ENCODE measurements around the gene IL6R.

DNA sequence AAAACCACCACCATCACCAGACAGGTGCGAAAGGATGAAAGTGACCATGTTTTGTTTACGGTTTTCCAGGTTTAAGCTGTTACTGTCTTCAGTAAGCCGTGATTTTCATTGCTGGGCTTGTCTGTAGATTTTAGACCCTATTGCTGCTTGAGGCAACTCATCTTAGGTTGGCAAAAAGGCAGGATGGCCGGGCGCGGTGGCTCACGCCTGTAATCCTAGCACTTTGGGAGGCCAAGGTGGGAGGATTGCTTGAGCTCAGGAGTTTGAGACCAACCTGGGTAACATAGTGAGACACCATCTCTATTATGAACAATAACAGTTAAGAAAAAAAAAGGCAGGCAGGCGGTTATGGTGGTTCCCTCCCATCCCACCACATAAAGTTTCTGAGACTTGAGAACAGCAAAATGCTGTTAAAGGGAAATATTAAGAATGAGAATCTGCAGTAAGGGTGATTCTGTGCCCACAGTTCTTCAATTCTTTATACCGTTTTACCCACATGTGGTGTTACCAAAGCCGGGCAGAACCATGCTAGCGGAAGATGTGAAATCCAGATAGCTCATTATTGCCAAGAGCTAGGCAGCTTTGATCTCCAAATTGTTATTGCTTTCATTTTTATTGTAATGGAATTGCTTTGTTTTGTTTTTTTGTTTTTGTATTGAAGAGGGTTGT lies 62.4 kb downstream of the IL6R start:
- TF ChIP-seq, protein P1, sequence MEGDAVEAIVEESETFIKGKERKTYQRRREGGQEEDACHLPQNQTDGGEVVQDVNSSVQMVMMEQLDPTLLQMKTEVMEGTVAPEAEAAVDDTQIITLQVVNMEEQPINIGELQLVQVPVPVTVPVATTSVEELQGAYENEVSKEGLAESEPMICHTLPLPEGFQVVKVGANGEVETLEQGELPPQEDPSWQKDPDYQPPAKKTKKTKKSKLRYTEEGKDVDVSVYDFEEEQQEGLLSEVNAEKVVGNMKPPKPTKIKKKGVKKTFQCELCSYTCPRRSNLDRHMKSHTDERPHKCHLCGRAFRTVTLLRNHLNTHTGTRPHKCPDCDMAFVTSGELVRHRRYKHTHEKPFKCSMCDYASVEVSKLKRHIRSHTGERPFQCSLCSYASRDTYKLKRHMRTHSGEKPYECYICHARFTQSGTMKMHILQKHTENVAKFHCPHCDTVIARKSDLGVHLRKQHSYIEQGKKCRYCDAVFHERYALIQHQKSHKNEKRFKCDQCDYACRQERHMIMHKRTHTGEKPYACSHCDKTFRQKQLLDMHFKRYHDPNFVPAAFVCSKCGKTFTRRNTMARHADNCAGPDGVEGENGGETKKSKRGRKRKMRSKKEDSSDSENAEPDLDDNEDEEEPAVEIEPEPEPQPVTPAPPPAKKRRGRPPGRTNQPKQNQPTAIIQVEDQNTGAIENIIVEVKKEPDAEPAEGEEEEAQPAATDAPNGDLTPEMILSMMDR (IDR thresholded peaks at IDR 0.05) = no peak
- TF ChIP-seq POLR2A (IDR thresholded peaks at IDR 0.05) = no peak
